IgD-negative memory B cell (primary cell): ENCODE results near the gene SLAIN1. TPM values are rescaled to one million over a fixed set of nuclear protein-coding genes. Genes with fewer than 3 reads are reported as not detected.
A peak's percentile ranks its signal among the peaks of the same experiment; 100 is the strongest.
"Not testable (repeated sequence)": the region's sequence is repeated elsewhere in the genome, so short reads cannot be mapped to it uniquely, and the experiment has no call there.

ENCODE experiments used
- H3K27ac Mint-ChIP-seq, 3 donors: one replicate each; pipeline ENCODE4 v1.8.0; 2020 to 2022; ENCODE audit warnings: mild to moderate bottlenecking in 3 of 3, mixed read lengths in 3 of 3, moderate library complexity in 1 of 3
- H3K27me3 Mint-ChIP-seq: one replicate; pipeline ENCODE4 v1.8.0; 2021; ENCODE audit warnings: mixed read lengths
- H3K36me3 Mint-ChIP-seq: one replicate; pipeline ENCODE4 v1.8.0; 2020; ENCODE audit warnings: mild to moderate bottlenecking, mixed read lengths
- H3K4me1 Mint-ChIP-seq, 3 donors: one replicate each; pipeline ENCODE4 v1.8.0; 2020 to 2022; ENCODE audit warnings: mixed read lengths in 3 of 3, mild to moderate bottlenecking in 1 of 3
- H3K4me3 Mint-ChIP-seq, 4 donors: one replicate each; pipeline ENCODE4 v1.8.0; 2020 to 2022; ENCODE audit warnings: mild to moderate bottlenecking in 4 of 4, mixed read lengths in 4 of 4, moderate library complexity in 3 of 4
- H3K9me3 Mint-ChIP-seq, 3 donors: one replicate each; pipeline ENCODE4 v1.8.0; 2020 to 2021; ENCODE audit warnings: mixed read lengths in 3 of 3, mild to moderate bottlenecking in 1 of 3
- polyA plus RNA-seq: library from polyadenylated mRNA; unstranded; fragments of 300-500 nt; fragmentation: Illumina TruSeq; gene quantifications from one replicate; pipeline ENCODE4 v1.2.3, GENCODE V29; 2021

SLAIN1 gene
- polyA plus RNA-seq: 7.7 TPM

GRCh38 chr13:77697217-77698103 lies at the start of gene SLAIN1:
Gene SLAIN1, plus strand, starts transcription at chr13:77697687. Its CDS starts 227 bp downstream, at chr13:77697914.
- Mint-ChIP-seq H3K27me3 (peaks cover 2% of the 10 kb centered on the region), H3K9me3 (no peaks in the 10 kb centered on the region), H3K4me1 (peaks cover 11 to 24% (median 22%) of the 10 kb centered on the region in 3 donors), H3K4me3 (peak within 1 kb of the TSS; percentile 85 to 98 (median 98)), H3K36me3 (no peaks in the 10 kb centered on the region), H3K27ac (peak within 1 kb of the TSS; percentile 61 to 97 (median 95))

- Mint-ChIP-seq H3K27ac (no peak overlapping the region), H3K27me3 (peaks cover 6% of the 10 kb centered on the region), H3K9me3 (peaks cover 2 to 8% (median 3%) of the 10 kb centered on the region in 3 donors), H3K4me1 (peaks cover 0 to 1% (median 0%) of the 10 kb centered on the region in 3 donors), H3K36me3 (no peaks in the 10 kb centered on the region), H3K4me3 (no peak overlapping the region)
Observed at GRCh38 chr13:77650409-77650808, 47.1 kb upstream of the SLAIN1 start.

- Mint-ChIP-seq H3K4me1 (peaks cover 0 to 1% (median 0%) of the 10 kb centered on the region in 3 donors), H3K4me3 (no peak overlapping the region), H3K27me3 (no peaks in the 10 kb centered on the region), H3K36me3 (peaks cover 2% of the 10 kb centered on the region), H3K27ac (no peak overlapping the region), H3K9me3 (peaks cover 2 to 8% (median 4%) of the 10 kb centered on the region in 3 donors)
Observed at GRCh38 chr13:77653301-77653700, 44.2 kb upstream of the SLAIN1 start.

- H3K4me3 Mint-ChIP-seq, H3K27me3 Mint-ChIP-seq: not testable (repeated sequence)
Observed at GRCh38 chr13:77660016-77660415, 37.5 kb upstream of the SLAIN1 start.

GRCh38 chr13:77660841-77661250 lies 36.6 kb upstream of the SLAIN1 start:
- Mint-ChIP-seq H3K4me3 (no peak overlapping the region), H3K9me3 (peaks cover 0 to 3% (median 0%) of the 10 kb centered on the region in 3 donors)

More at GRCh38 chr13:77660016-77660415, 37.5 kb upstream of the SLAIN1 start:
- not testable (repeated sequence) for H3K9me3 Mint-ChIP-seq, H3K36me3 Mint-ChIP-seq, H3K27ac Mint-ChIP-seq, H3K4me1 Mint-ChIP-seq

GRCh38 chr13:77662301-77662700 lies 35.2 kb upstream of the SLAIN1 start:
- H3K27me3 Mint-ChIP-seq, H3K4me1 Mint-ChIP-seq, H3K36me3 Mint-ChIP-seq, H3K4me3 Mint-ChIP-seq, H3K9me3 Mint-ChIP-seq, H3K27ac Mint-ChIP-seq: not testable (repeated sequence)

More at GRCh38 chr13:77660841-77661250, 36.6 kb upstream of the SLAIN1 start:
- Mint-ChIP-seq H3K4me1 (no peaks in the 10 kb centered on the region), H3K27me3 (peaks cover 2% of the 10 kb centered on the region), H3K27ac (no peak overlapping the region), H3K36me3 (peaks cover 2% of the 10 kb centered on the region)

- not testable (repeated sequence) for H3K4me3 Mint-ChIP-seq, H3K4me1 Mint-ChIP-seq, H3K9me3 Mint-ChIP-seq, H3K27ac Mint-ChIP-seq, H3K27me3 Mint-ChIP-seq, H3K36me3 Mint-ChIP-seq
Observed at GRCh38 chr13:77662831-77663230, 34.7 kb upstream of the SLAIN1 start.

- Mint-ChIP-seq H3K4me1 (no peaks in the 10 kb centered on the region), H3K9me3 (peaks cover 0 to 12% (median 1%) of the 10 kb centered on the region in 3 donors), H3K27me3 (peaks cover 33% of the 10 kb centered on the region), H3K4me3 (no peak overlapping the region), H3K27ac (no peak overlapping the region), H3K36me3 (no peaks in the 10 kb centered on the region)
Observed at GRCh38 chr13:77674852-77675251, 22.6 kb upstream of the SLAIN1 start.

GRCh38 chr13:77678691-77679235 lies 18.7 kb upstream of the SLAIN1 start:
- Mint-ChIP-seq H3K4me3 (no peak overlapping the region), H3K9me3 (peaks cover 0 to 8% (median 0%) of the 10 kb centered on the region in 3 donors), H3K27ac (no peak overlapping the region), H3K4me1 (no peaks in the 10 kb centered on the region), H3K36me3 (no peaks in the 10 kb centered on the region), H3K27me3 (peaks cover 20% of the 10 kb centered on the region)

GRCh38 chr13:77687799-77688198 lies 9.7 kb upstream of the SLAIN1 start:
- Mint-ChIP-seq H3K36me3 (no peaks in the 10 kb centered on the region), H3K4me3 (no peak overlapping the region), H3K27me3 (peaks cover 2% of the 10 kb centered on the region), H3K9me3 (peaks cover 0 to 18% (median 7%) of the 10 kb centered on the region in 3 donors), H3K27ac (no peak overlapping the region), H3K4me1 (no peaks in the 10 kb centered on the region)

GRCh38 chr13:77691871-77692270 lies 5.6 kb upstream of the SLAIN1 start:
- H3K4me1 Mint-ChIP-seq: peaks cover 8 to 11% (median 9%) of the 10 kb centered on the region in 3 donors
- no peaks in the 10 kb centered on the region for H3K36me3 Mint-ChIP-seq
- peaks cover 3% of the 10 kb centered on the region for H3K27me3 Mint-ChIP-seq
- peaks cover 0 to 11% (median 0%) of the 10 kb centered on the region in 3 donors for H3K9me3 Mint-ChIP-seq
- no peak overlapping the region for H3K27ac Mint-ChIP-seq
- no peak overlapping the region for H3K4me3 Mint-ChIP-seq

- Mint-ChIP-seq H3K36me3 (no peaks in the 10 kb centered on the region), H3K4me3 (no peak overlapping the region), H3K4me1 (peaks cover 11 to 14% (median 12%) of the 10 kb centered on the region in 3 donors), H3K27ac (no peak overlapping the region), H3K27me3 (peaks cover 3% of the 10 kb centered on the region), H3K9me3 (peaks cover 0 to under 1% (median 0%) of the 10 kb centered on the region in 3 donors)
Observed at GRCh38 chr13:77692746-77693448, 4.6 kb upstream of the SLAIN1 start.

GRCh38 chr13:77693449-77693940 lies 4.0 kb upstream of the SLAIN1 start:
- Mint-ChIP-seq H3K36me3 (no peaks in the 10 kb centered on the region), H3K27ac (no peak overlapping the region), H3K9me3 (no peaks in the 10 kb centered on the region), H3K4me3 (no peak overlapping the region), H3K27me3 (peaks cover 3% of the 10 kb centered on the region), H3K4me1 (peaks cover 11 to 14% (median 12%) of the 10 kb centered on the region in 3 donors)

- Mint-ChIP-seq H3K27me3 (peaks cover 2% of the 10 kb centered on the region), H3K36me3 (no peaks in the 10 kb centered on the region), H3K27ac (peak overlapping the region; percentile 32 to 97 (median 95)), H3K4me1 (peaks cover 11 to 24% (median 22%) of the 10 kb centered on the region in 3 donors), H3K9me3 (no peaks in the 10 kb centered on the region), H3K4me3 (peak overlapping the region; percentile 74 to 93 (median 90))
Observed at GRCh38 chr13:77696006-77696878, 1.2 kb upstream of the SLAIN1 start.
